GM18519 (cell line): Measurements from ENCODE around the gene CAPN9.
"Not testable (repeated sequence)": the region's sequence is repeated elsewhere in the genome, so short reads cannot be mapped to it uniquely, and the experiment has no call there.

ENCODE experiments used
- ATAC-seq: cut with Tn5 transposase; IDR thresholded peaks from one replicate; pipeline ENCODE4 v1.9.1; 2021; ENCODE audit warnings: mild to moderate bottlenecking, moderate library complexity; ENCODE audit not compliant: unreplicated experiment, low FRiP score

Gene CAPN9

GRCh38 chr1:230709619-230710542, 37.3 kb upstream of the CAPN9 start:
- no peak for ATAC-seq

GRCh38 chr1:230710543-230710904, 36.7 kb upstream of the CAPN9 start:
- ATAC-seq: no peak

GRCh38 chr1:230711245-230711644, 35.9 kb upstream of the CAPN9 start:
- ATAC-seq: no peak

- ATAC-seq: no peak
Observed at GRCh38 chr1:230712470-230712942, 34.7 kb upstream of the CAPN9 start.

GRCh38 chr1:230713138-230713537, 34.0 kb upstream of the CAPN9 start:
- ATAC-seq: no peak

GRCh38 chr1:230713547-230713914, 33.7 kb upstream of the CAPN9 start:
- no peak for ATAC-seq

GRCh38 chr1:230713915-230714764, 33.0 kb upstream of the CAPN9 start, which contains the start of gene AGT:
Gene AGT, minus strand, starts transcription at chr1:230714122. Its CDS starts 3,299 bp downstream, at chr1:230710823.
- ATAC-seq: no peak

- ATAC-seq: no peak
Observed at GRCh38 chr1:230715510-230715909, 31.7 kb upstream of the CAPN9 start.

GRCh38 chr1:230716453-230716852, 30.7 kb upstream of the CAPN9 start:
- not testable (repeated sequence) for ATAC-seq

- ATAC-seq: no peak
Observed at GRCh38 chr1:230717251-230717650, 29.9 kb upstream of the CAPN9 start.

- ATAC-seq: not testable (repeated sequence)
Observed at GRCh38 chr1:230721849-230722522, 25.2 kb upstream of the CAPN9 start.

- ATAC-seq: no peak
Observed at GRCh38 chr1:230725256-230726012, 21.8 kb upstream of the CAPN9 start.

GRCh38 chr1:230728710-230729392, 18.3 kb upstream of the CAPN9 start:
- no peak for ATAC-seq

- ATAC-seq: no peak
Observed at GRCh38 chr1:230730977-230731376, 16.2 kb upstream of the CAPN9 start.

- no peak for ATAC-seq
Observed at GRCh38 chr1:230735447-230735846, 11.7 kb upstream of the CAPN9 start.

- no peak for ATAC-seq
Observed at GRCh38 chr1:230737622-230738262, 9.4 kb upstream of the CAPN9 start.

- no peak for ATAC-seq
Observed at GRCh38 chr1:230739564-230740290, 7.5 kb upstream of the CAPN9 start.

GRCh38 chr1:230743899-230744298, 3.3 kb upstream of the CAPN9 start:
- no peak for ATAC-seq
